NT2/D1 (cell line): Measurements from ENCODE around the gene MALRD1.

Experiments used
- YY1 ChIP-seq: IDR thresholded peaks from 2 replicates; pipeline ENCODE4 v1.6.1; 2011; ENCODE audit not compliant: insufficient read length, insufficient read depth
- ZNF274 ChIP-seq: IDR thresholded peaks from 2 replicates; pipeline ENCODE4 v1.6.1; 2011; ENCODE audit warnings: mild to moderate bottlenecking, low read depth, low read length

DNA sequence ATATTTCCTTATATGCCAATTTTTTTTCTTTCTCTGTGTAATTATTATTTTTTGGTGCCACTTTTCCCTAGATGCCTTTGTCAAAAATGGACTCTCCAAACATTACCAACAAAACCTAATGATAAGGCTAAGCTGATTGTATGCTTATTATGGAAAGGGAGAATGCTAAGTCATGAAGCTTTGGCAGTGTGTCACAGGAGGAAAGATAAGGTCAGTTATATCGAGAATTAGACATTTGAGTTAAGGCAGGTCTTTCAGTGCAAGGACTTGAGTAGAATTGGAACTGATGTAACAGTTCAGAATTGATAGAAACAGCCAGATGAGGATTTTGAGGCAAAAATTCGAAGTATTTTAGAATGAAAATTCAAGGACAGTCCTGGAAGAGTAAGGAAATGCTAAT is 16.8 kb upstream of the MALRD1 start:
- no peak for TF ChIP-seq YY1
- TF ChIP-seq ZNF274 = no peak
